ENCODE data around the gene ALKBH5. TPM values are rescaled to one million over a fixed set of nuclear protein-coding genes. Genes with fewer than 3 reads are reported as not detected.

ALKBH5 gene
- total and polyA plus RNA-seq, 2 donors (not counting 1 experiment from before 2014, with no cell fraction given): 70.3 to 103 TPM

GRCh38 chr17:18182110-18182977 is 1.3 kb upstream of the ALKBH5 start:
- H3K36me3 ChIP-seq (ENCODE audit: control insufficient read depth, insufficient read depth, low read length): peaks cover 2% of the 10 kb centered on the region
- H3K79me2 ChIP-seq (ENCODE audit: control insufficient read depth, insufficient read depth, low read length): peaks cover 34% of the 10 kb centered on the region
- peaks cover 12% of the 10 kb centered on the region for H3K4me1 ChIP-seq (ENCODE audit: control insufficient read depth, extremely low read depth, insufficient read depth, low read length)
- H3K4me2 ChIP-seq (ENCODE audit: extremely low read depth, insufficient read depth, low read length): peak overlapping the region; percentile 90
- H2AFZ ChIP-seq (ENCODE audit: low read length): peak overlapping the region; percentile 63
- DNase-seq (ENCODE audit: low read depth in 2 of 2): no peak
- TF ChIP-seq EZH2 (IDR thresholded peaks at IDR 0.05; ENCODE audit: low read length, missing control alignments): no peak
- no peak for TF ChIP-seq CTCF (conservative IDR thresholded peaks at IDR 0.05 in 1 of 2, IDR thresholded peaks at IDR 0.05 in 1 of 2; ENCODE audit: low read depth in 1 of 2, low read length in 2 of 2)
- H3K9ac ChIP-seq (ENCODE audit: insufficient read depth, low read length): peak overlapping the region; percentile 93
- peaks cover 2% of the 10 kb centered on the region for H4K20me1 ChIP-seq (ENCODE audit: control insufficient read depth, extremely low read depth, insufficient read depth, low read length)
- no peaks in the 10 kb centered on the region for H3K9me3 ChIP-seq (ENCODE audit: control insufficient read depth, insufficient read depth, low read depth, low read length)
- no peaks in the 10 kb centered on the region for H3K27me3 ChIP-seq (ENCODE audit: control insufficient read depth, insufficient read depth, low read length)
- H3K4me3 ChIP-seq (replicated peaks in 1 of 4; ENCODE audit: control extremely low read depth in 1 of 4, insufficient read depth in 1 of 4, low read depth in 3 of 4, low read length in 4 of 4): peak overlapping the region; percentile 59 to 87 (median 78)
- peak overlapping the region; percentile 97 for H3K27ac ChIP-seq (ENCODE audit: insufficient read depth, low read length)

DNA sequence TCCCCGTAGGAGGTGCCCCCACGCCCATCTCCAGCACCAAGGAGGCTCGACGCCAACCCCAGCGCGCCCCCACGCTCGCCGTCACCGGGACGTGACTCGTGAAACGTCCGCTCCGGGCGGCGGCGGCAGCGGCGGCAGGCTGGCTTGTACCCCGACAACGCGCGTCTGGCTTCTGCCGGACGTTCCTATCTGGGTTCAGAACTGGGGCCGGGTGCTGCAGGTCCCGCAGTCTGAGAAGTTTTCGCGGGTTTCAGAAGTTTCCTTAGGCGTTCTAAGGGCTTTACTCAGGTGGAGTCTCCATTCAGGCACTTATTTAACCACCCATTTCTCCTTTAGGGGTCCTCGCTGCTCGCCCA is 672 bp upstream of the ALKBH5 start:
- H3K9ac ChIP-seq (ENCODE audit: insufficient read depth, low read length): peak overlapping the region; percentile 93
- H3K4me3 ChIP-seq (replicated peaks in 1 of 4; ENCODE audit: control extremely low read depth in 1 of 4, insufficient read depth in 1 of 4, low read depth in 3 of 4, low read length in 4 of 4): peak overlapping the region; percentile 59 to 87 (median 78)
- H3K4me2 ChIP-seq (ENCODE audit: extremely low read depth, insufficient read depth, low read length): peak overlapping the region; percentile 90
- peaks cover 2% of the 10 kb centered on the region for H4K20me1 ChIP-seq (ENCODE audit: control insufficient read depth, extremely low read depth, insufficient read depth, low read length)
- H3K36me3 ChIP-seq (ENCODE audit: control insufficient read depth, insufficient read depth, low read length): peaks cover 4% of the 10 kb centered on the region
- no peaks in the 10 kb centered on the region for H3K9me3 ChIP-seq (ENCODE audit: control insufficient read depth, insufficient read depth, low read depth, low read length)
- peak overlapping the region; percentile 97 for H3K27ac ChIP-seq (ENCODE audit: insufficient read depth, low read length)
- peaks cover 17% of the 10 kb centered on the region for H3K4me1 ChIP-seq (ENCODE audit: control insufficient read depth, extremely low read depth, insufficient read depth, low read length)
- TF ChIP-seq EZH2 (IDR thresholded peaks at IDR 0.05; ENCODE audit: low read length, missing control alignments): no peak
- no peak for TF ChIP-seq CTCF (conservative IDR thresholded peaks at IDR 0.05 in 1 of 2, IDR thresholded peaks at IDR 0.05 in 1 of 2; ENCODE audit: low read depth in 1 of 2, low read length in 2 of 2)
- peak overlapping the region; percentile 63 for H2AFZ ChIP-seq (ENCODE audit: low read length)
- H3K79me2 ChIP-seq (ENCODE audit: control insufficient read depth, insufficient read depth, low read length): peaks cover 41% of the 10 kb centered on the region
- no peaks in the 10 kb centered on the region for H3K27me3 ChIP-seq (ENCODE audit: control insufficient read depth, insufficient read depth, low read length)
- DNase-seq (ENCODE audit: low read depth in 2 of 2): peak in 1 of 2 donors; percentile 80

- H3K4me2 ChIP-seq (ENCODE audit: extremely low read depth, insufficient read depth, low read length): peak overlapping the region; percentile 100
- H3K79me2 ChIP-seq (ENCODE audit: control insufficient read depth, insufficient read depth, low read length): peaks cover 54% of the 10 kb centered on the region
- peak; percentile 34 to 48 for DNase-seq (ENCODE audit: low read depth in 2 of 2)
- H3K9ac ChIP-seq (ENCODE audit: insufficient read depth, low read length): peak overlapping the region; percentile 93
- peak overlapping the region; percentile 97 for H3K27ac ChIP-seq (ENCODE audit: insufficient read depth, low read length)
- H3K36me3 ChIP-seq (ENCODE audit: control insufficient read depth, insufficient read depth, low read length): peaks cover 4% of the 10 kb centered on the region
- H4K20me1 ChIP-seq (ENCODE audit: control insufficient read depth, extremely low read depth, insufficient read depth, low read length): peaks cover 2% of the 10 kb centered on the region
- H2AFZ ChIP-seq (ENCODE audit: low read length): no peak overlapping the region
- H3K4me3 ChIP-seq (replicated peaks in 1 of 4; ENCODE audit: control extremely low read depth in 1 of 4, insufficient read depth in 1 of 4, low read depth in 3 of 4, low read length in 4 of 4): peak overlapping the region; percentile 59 to 87 (median 79)
- H3K9me3 ChIP-seq (ENCODE audit: control insufficient read depth, insufficient read depth, low read depth, low read length): no peaks in the 10 kb centered on the region
- TF ChIP-seq CTCF (conservative IDR thresholded peaks at IDR 0.05 in 1 of 2, IDR thresholded peaks at IDR 0.05 in 1 of 2; ENCODE audit: low read depth in 1 of 2, low read length in 2 of 2) (no peak), EZH2 (IDR thresholded peaks at IDR 0.05; ENCODE audit: low read length, missing control alignments) (no peak)
- H3K27me3 ChIP-seq (ENCODE audit: control insufficient read depth, insufficient read depth, low read length): no peaks in the 10 kb centered on the region
- H3K4me1 ChIP-seq (ENCODE audit: control insufficient read depth, extremely low read depth, insufficient read depth, low read length): peaks cover 19% of the 10 kb centered on the region
Measured at GRCh38 chr17:18184143-18185031, 759 bp downstream of the ALKBH5 start.
